Body of pancreas (tissue), 4 donors: ENCODE measurements around the gene PPARA.

Experiments
- CTCF ChIP-seq, 7 experiments: fragments of 450-650 bp in 4 of 7; fragments of 200-600 bp in 3 of 7; sonication (generic) in 3 of 7; IDR thresholded peaks; one replicate each; pipeline ENCODE4 v1.5.1; 2016 to 2019; ENCODE audit warnings: antibody characterized with exemption in 7 of 7
- POLR2A ChIP-seq, 3 donors: fragments of 450-650 bp; IDR thresholded peaks; one replicate each; pipeline ENCODE4 v1.6.1; 2016; ENCODE audit warnings: antibody characterized with exemption in 3 of 3, mild to moderate bottlenecking in 2 of 3

GRCh38 chr22:46162771-46163556 is 12.6 kb downstream of the PPARA start:
- TF ChIP-seq CTCF (IDR thresholded peaks at IDR 0.05) = no peak
- TF ChIP-seq POLR2A (IDR thresholded peaks at IDR 0.05) = no peak
